Measurements from ENCODE around the gene GPC5. TPM values are rescaled to one million over a fixed set of nuclear protein-coding genes. Genes with fewer than 3 reads are reported as not detected.
A peak's percentile ranks its signal among the peaks of the same experiment; 100 is the strongest.

Gene GPC5
- total and polyA plus RNA-seq, 7 experiments from 2014 or later: 0.10 to 0.38 TPM; not detected in 5

- no peaks in the 10 kb centered on the region for H3K27me3 ChIP-seq (ENCODE audit: control insufficient read depth in 2 of 2, insufficient read depth in 2 of 2, low read length in 2 of 2)
- no peaks in the 10 kb centered on the region for H3K36me3 ChIP-seq (ENCODE audit: control insufficient read depth in 2 of 3, insufficient read depth in 3 of 3, low read length in 3 of 3)
- Mint-ChIP-seq H3K9me3 (peaks cover 0 to 1% (median 0%) of the 10 kb centered on the region in 11 donors), H3K4me1 (no peaks in the 10 kb centered on the region), H3K27ac (no peak overlapping the region), H3K27me3 (peaks cover 0 to 6% (median 0%) of the 10 kb centered on the region in 5 donors), H3K4me3 (no peak overlapping the region), H3K36me3 (no peaks in the 10 kb centered on the region)
- no peak for DNase-seq
- no peak for ATAC-seq
- intact Hi-C loops (cut with micrococcal nuclease): no loop called here
- H3K4me1 ChIP-seq (ENCODE audit: control insufficient read depth in 2 of 2, insufficient read depth in 2 of 2, low read length in 2 of 2): no peaks in the 10 kb centered on the region
- no peak overlapping the region for H3K4me3 ChIP-seq (ENCODE audit: low read length)
- CTCF ChIA-PET: interaction anchor here (0.7 kb wide), 1 partner anchor 12 kb away, joined by 3 read pairs; no protein-coding TSS in a partner anchor
- H3K9me3 ChIP-seq (ENCODE audit: control insufficient read depth in 2 of 3, low read length in 3 of 3): no peaks in the 10 kb centered on the region
- POLR2A ChIA-PET: no interaction called here
- H3K27ac ChIP-seq (ENCODE audit: low read depth, low read length): no peak overlapping the region
These were observed 774.8 kb downstream of the GPC5 start for GRCh38 chr13:92173254-92173653.

- no peaks in the 10 kb centered on the region for H3K36me3 ChIP-seq (ENCODE audit: control insufficient read depth in 2 of 3, insufficient read depth in 3 of 3, low read length in 3 of 3)
- no peak overlapping the region for H3K4me3 ChIP-seq (ENCODE audit: low read length)
- Mint-ChIP-seq H3K27me3 (peaks cover 0 to 6% (median 0%) of the 10 kb centered on the region in 5 donors), H3K4me1 (no peaks in the 10 kb centered on the region), H3K9me3 (peaks cover 0 to 1% (median 0%) of the 10 kb centered on the region in 11 donors), H3K27ac (no peak overlapping the region), H3K36me3 (no peaks in the 10 kb centered on the region), H3K4me3 (no peak overlapping the region)
- POLR2A ChIA-PET: no interaction called here
- no peaks in the 10 kb centered on the region for H3K9me3 ChIP-seq (ENCODE audit: control insufficient read depth in 2 of 3, low read length in 3 of 3)
- ATAC-seq: no peak
- DNase-seq: no peak
- intact Hi-C loops (cut with micrococcal nuclease): no loop called here
- H3K4me1 ChIP-seq (ENCODE audit: control insufficient read depth in 2 of 2, insufficient read depth in 2 of 2, low read length in 2 of 2): no peaks in the 10 kb centered on the region
- no peak overlapping the region for H3K27ac ChIP-seq (ENCODE audit: low read depth, low read length)
- H3K27me3 ChIP-seq (ENCODE audit: control insufficient read depth in 2 of 2, insufficient read depth in 2 of 2, low read length in 2 of 2): no peaks in the 10 kb centered on the region
- CTCF ChIA-PET: no interaction called here
These were observed 776.9 kb downstream of the GPC5 start for GRCh38 chr13:92175330-92175729.

- H3K27me3 Mint-ChIP-seq: peaks cover 0 to 3% (median 0%) of the 10 kb centered on the region in 5 donors
- intact Hi-C loops (cut with micrococcal nuclease): no loop called here
- Histone ChIP-seq H3K9me3 (ENCODE audit: control insufficient read depth in 2 of 3, low read length in 3 of 3) (no peaks in the 10 kb centered on the region), H3K27ac (ENCODE audit: low read depth, low read length) (no peak overlapping the region), H3K4me1 (ENCODE audit: control insufficient read depth in 2 of 2, insufficient read depth in 2 of 2, low read length in 2 of 2) (no peaks in the 10 kb centered on the region), H3K4me3 (ENCODE audit: low read length) (no peak overlapping the region), H3K27me3 (ENCODE audit: control insufficient read depth in 2 of 2, insufficient read depth in 2 of 2, low read length in 2 of 2) (no peaks in the 10 kb centered on the region), H3K36me3 (ENCODE audit: control insufficient read depth in 2 of 3, insufficient read depth in 3 of 3, low read length in 3 of 3) (no peaks in the 10 kb centered on the region)
- no peaks in the 10 kb centered on the region for H3K4me1 Mint-ChIP-seq
- DNase-seq: no peak
- no peak overlapping the region for H3K4me3 Mint-ChIP-seq
- H3K27ac Mint-ChIP-seq: no peak overlapping the region
- POLR2A ChIA-PET: no interaction called here
- CTCF ChIA-PET: no interaction called here
- H3K9me3 Mint-ChIP-seq: no peaks in the 10 kb centered on the region
- no peak for ATAC-seq
- no peaks in the 10 kb centered on the region for H3K36me3 Mint-ChIP-seq
These were observed 779.5 kb downstream of the GPC5 start for GRCh38 chr13:92177966-92178365.

- intact Hi-C loops (cut with micrococcal nuclease): no loop called here
- no peak overlapping the region for H3K27ac ChIP-seq (ENCODE audit: low read depth, low read length)
- ChIA-PET POLR2A (no interaction called here), CTCF (no interaction called here)
- Mint-ChIP-seq H3K9me3 (no peaks in the 10 kb centered on the region), H3K27me3 (peaks cover 0 to 3% (median 0%) of the 10 kb centered on the region in 5 donors), H3K27ac (no peak overlapping the region), H3K4me1 (no peaks in the 10 kb centered on the region), H3K36me3 (no peaks in the 10 kb centered on the region), H3K4me3 (no peak overlapping the region)
- no peaks in the 10 kb centered on the region for H3K27me3 ChIP-seq (ENCODE audit: control insufficient read depth in 2 of 2, insufficient read depth in 2 of 2, low read length in 2 of 2)
- no peaks in the 10 kb centered on the region for H3K4me1 ChIP-seq (ENCODE audit: control insufficient read depth in 2 of 2, insufficient read depth in 2 of 2, low read length in 2 of 2)
- no peaks in the 10 kb centered on the region for H3K9me3 ChIP-seq (ENCODE audit: control insufficient read depth in 2 of 3, low read length in 3 of 3)
- no peak for DNase-seq
- no peaks in the 10 kb centered on the region for H3K36me3 ChIP-seq (ENCODE audit: control insufficient read depth in 2 of 3, insufficient read depth in 3 of 3, low read length in 3 of 3)
- H3K4me3 ChIP-seq (ENCODE audit: low read length): no peak overlapping the region
- no peak for ATAC-seq
These were observed 780.8 kb downstream of the GPC5 start for GRCh38 chr13:92179223-92179622.

- Mint-ChIP-seq H3K9me3 (peaks cover 0 to 5% (median 0%) of the 10 kb centered on the region in 11 donors), H3K4me1 (no peaks in the 10 kb centered on the region), H3K27ac (no peak overlapping the region), H3K4me3 (no peak overlapping the region), H3K27me3 (no peaks in the 10 kb centered on the region), H3K36me3 (no peaks in the 10 kb centered on the region)
- ATAC-seq: no peak
- CTCF ChIA-PET: interaction anchor here (0.5 to 0.6 kb wide), 2 partner anchors 1568 to 1667 kb away, joined by 3 to 4 read pairs; no protein-coding TSS in a partner anchor
- POLR2A ChIA-PET: no interaction called here
- Histone ChIP-seq H3K27ac (ENCODE audit: low read depth, low read length) (no peak overlapping the region), H3K4me3 (ENCODE audit: low read length) (no peak overlapping the region), H3K36me3 (ENCODE audit: control insufficient read depth in 2 of 3, insufficient read depth in 3 of 3, low read length in 3 of 3) (no peaks in the 10 kb centered on the region), H3K4me1 (ENCODE audit: control insufficient read depth in 2 of 2, insufficient read depth in 2 of 2, low read length in 2 of 2) (no peaks in the 10 kb centered on the region), H3K9me3 (ENCODE audit: control insufficient read depth in 2 of 3, low read length in 3 of 3) (no peaks in the 10 kb centered on the region), H3K27me3 (ENCODE audit: control insufficient read depth in 2 of 2, insufficient read depth in 2 of 2, low read length in 2 of 2) (no peaks in the 10 kb centered on the region)
- intact Hi-C loops (cut with micrococcal nuclease): no loop called here
- peak in 6 of 9 donors; percentile 1 to 39 (median 16) for DNase-seq
These were observed 789.1 kb downstream of the GPC5 start for GRCh38 chr13:92187378-92187989.

- DNase-seq: no peak
- no peak overlapping the region for H3K4me3 Mint-ChIP-seq
- H3K4me3 ChIP-seq (ENCODE audit: low read length): no peak overlapping the region
- no peaks in the 10 kb centered on the region for H3K27me3 Mint-ChIP-seq
- H3K27ac Mint-ChIP-seq: no peak overlapping the region
- ChIA-PET POLR2A (no interaction called here), CTCF (no interaction called here)
- peaks cover 0 to 5% (median 0%) of the 10 kb centered on the region in 11 donors for H3K9me3 Mint-ChIP-seq
- no peaks in the 10 kb centered on the region for H3K36me3 Mint-ChIP-seq
- no peaks in the 10 kb centered on the region for H3K36me3 ChIP-seq (ENCODE audit: control insufficient read depth in 2 of 3, insufficient read depth in 3 of 3, low read length in 3 of 3)
- no peaks in the 10 kb centered on the region for H3K4me1 Mint-ChIP-seq
- H3K27ac ChIP-seq (ENCODE audit: low read depth, low read length): no peak overlapping the region
- H3K9me3 ChIP-seq (ENCODE audit: control insufficient read depth in 2 of 3, low read length in 3 of 3): no peaks in the 10 kb centered on the region
- H3K4me1 ChIP-seq (ENCODE audit: control insufficient read depth in 2 of 2, insufficient read depth in 2 of 2, low read length in 2 of 2): no peaks in the 10 kb centered on the region
- intact Hi-C loops (cut with micrococcal nuclease): no loop called here
- ATAC-seq: no peak
- no peaks in the 10 kb centered on the region for H3K27me3 ChIP-seq (ENCODE audit: control insufficient read depth in 2 of 2, insufficient read depth in 2 of 2, low read length in 2 of 2)
These were observed 790.2 kb downstream of the GPC5 start for GRCh38 chr13:92188574-92188973.

- no peaks in the 10 kb centered on the region for H3K27me3 Mint-ChIP-seq
- Histone ChIP-seq H3K27me3 (ENCODE audit: control insufficient read depth in 2 of 2, insufficient read depth in 2 of 2, low read length in 2 of 2) (no peaks in the 10 kb centered on the region), H3K4me3 (ENCODE audit: low read length) (no peak overlapping the region), H3K9me3 (ENCODE audit: control insufficient read depth in 2 of 3, low read length in 3 of 3) (no peaks in the 10 kb centered on the region), H3K36me3 (ENCODE audit: control insufficient read depth in 2 of 3, insufficient read depth in 3 of 3, low read length in 3 of 3) (no peaks in the 10 kb centered on the region), H3K4me1 (ENCODE audit: control insufficient read depth in 2 of 2, insufficient read depth in 2 of 2, low read length in 2 of 2) (no peaks in the 10 kb centered on the region), H3K27ac (ENCODE audit: low read depth, low read length) (no peak overlapping the region)
- H3K4me1 Mint-ChIP-seq: no peaks in the 10 kb centered on the region
- peaks cover 0 to 5% (median 0%) of the 10 kb centered on the region in 11 donors for H3K9me3 Mint-ChIP-seq
- no peak for ATAC-seq
- H3K36me3 Mint-ChIP-seq: no peaks in the 10 kb centered on the region
- CTCF ChIA-PET: no interaction called here
- POLR2A ChIA-PET: no interaction called here
- DNase-seq: no peak
- no peak overlapping the region for H3K27ac Mint-ChIP-seq
- intact Hi-C loops (cut with micrococcal nuclease): no loop called here
- H3K4me3 Mint-ChIP-seq: no peak overlapping the region
These were observed 798.3 kb downstream of the GPC5 start for GRCh38 chr13:92196591-92197256.
